NCI-H748 (cell line): Measurements from ENCODE around the gene ADAM20.
"Not testable (repeated sequence)": the region's sequence is repeated elsewhere in the genome, so short reads cannot be mapped to it uniquely, and the experiment has no call there.

Experiments
- DNase-seq: peaks from one replicate; lab custom pipeline; 2025; ENCODE audit not compliant: unreplicated experiment; lab: John Stamatoyannopoulos, UW

The ADAM20 gene

DNA sequence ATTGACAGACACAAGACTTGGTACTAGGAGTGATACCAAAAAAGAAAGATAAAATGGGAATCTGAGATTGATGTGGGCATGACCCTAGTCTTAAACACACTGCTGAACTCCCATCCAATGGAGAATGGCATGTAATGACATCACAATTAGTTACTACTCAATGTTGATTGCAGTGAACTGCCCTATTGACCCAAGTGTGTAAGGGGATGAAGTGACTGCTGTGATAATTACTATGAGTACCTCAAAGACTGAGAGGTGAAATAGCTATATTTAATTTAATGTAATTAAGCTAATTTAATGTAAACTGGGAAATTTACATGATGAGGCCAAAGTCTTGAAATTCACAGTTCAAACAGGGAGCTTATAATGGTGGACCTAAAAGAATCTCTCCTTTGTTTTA, at the start of gene ADAM20:
TSS of gene ADAM20 (minus strand) at position 101 of the 400 bp plus-strand sequence. CDS start 10,247 bp downstream, outside the sequence.
- DNase-seq, result peak; percentile 6

DNA sequence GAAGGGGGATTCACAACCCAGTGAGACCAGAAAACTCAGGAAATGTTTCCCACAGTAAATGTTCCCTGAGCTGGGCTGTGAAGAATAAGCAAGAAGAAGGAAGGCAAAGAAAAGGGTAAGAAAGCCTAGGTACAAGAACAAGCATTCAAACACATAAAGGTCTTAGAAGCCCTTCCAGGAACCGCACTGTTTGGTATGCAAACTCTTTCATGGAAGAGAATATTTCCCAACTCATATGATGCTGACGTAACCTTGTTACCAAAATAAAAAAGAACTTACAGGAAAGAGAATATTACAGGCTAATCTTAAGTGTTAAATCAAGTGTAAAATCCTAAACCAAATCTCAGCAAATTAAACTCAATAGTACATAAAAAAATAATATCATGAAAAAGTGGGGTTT, 42.1 kb upstream of the ADAM20 start:
- no peak for DNase-seq

DNA sequence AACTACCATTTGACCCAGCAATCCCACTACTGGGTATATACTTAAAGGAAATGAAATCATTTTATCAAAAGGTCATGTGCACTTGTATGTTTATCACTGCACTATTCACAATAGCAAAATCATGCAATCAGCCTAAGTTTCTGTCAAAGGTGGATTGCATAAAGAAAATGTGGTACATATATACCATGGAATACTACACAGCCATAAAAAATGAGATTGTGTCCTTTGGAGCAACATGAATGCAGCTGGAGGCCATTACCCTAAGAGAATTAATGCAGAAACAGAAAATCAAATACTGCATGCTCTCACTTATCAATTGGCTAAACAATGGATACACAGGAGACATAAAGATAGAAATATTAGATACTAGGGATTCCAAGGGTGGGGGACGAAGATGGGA, 38.2 kb upstream of the ADAM20 start:
- no peak for DNase-seq

DNA sequence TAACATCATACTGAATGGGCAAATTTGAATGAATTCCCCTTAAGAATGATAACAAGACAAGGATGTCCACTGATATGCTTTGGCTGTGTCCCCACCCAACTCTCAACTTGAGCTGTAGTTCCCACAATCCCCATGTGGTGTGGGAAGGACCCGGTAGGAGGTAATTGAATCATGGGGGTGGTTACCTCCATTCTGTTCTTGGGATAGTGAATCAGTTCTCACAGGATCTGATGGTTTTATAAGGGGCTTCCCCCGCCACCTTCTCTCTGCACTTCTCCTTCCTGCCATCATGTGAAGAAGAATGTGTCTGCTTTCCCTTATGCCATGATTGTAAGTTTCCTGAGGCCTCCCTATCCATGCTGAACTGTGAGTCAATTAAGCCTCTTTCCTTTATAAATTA, 36.3 kb upstream of the ADAM20 start:
- no peak for DNase-seq

DNA sequence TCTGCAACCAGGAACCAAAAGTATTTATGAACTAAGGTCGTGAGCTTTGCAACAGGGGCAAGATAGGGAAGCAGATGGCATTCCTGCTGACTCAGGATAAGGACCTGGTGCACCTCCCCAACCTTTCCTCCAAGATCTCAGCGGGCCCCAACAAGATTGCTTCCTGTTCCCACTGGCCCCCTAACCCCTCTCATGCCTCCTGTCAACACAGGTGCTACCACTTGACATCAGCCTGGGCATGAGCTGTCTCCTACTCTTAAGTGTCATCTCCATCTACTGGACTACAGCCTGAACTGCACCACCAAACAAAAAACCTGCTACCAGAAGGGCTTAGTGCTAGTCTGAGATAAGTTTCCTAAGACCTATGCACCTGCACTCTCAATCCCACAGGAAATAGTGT, 33.0 kb upstream of the ADAM20 start:
- peak; percentile 57 for DNase-seq

DNA sequence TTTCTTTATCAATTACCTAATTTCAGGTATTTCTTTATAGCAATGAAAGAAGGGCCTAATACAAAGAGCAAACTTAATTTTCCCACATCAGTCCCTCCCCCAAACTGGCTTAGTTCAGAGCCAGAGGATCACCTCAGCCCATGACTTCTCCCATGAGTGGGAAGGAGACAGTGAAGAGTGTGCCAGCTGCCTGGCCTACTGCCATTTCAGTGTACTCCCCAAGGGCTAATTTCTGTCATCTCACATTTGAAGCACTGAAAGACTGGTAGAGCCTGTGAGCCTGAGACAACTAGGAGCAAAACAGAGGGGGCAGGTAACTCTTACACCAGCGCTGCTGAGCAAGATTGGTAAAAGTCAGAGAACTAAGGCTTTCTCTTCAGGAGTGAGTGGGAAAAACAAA, 29.1 kb upstream of the ADAM20 start:
- DNase-seq, result no peak

DNA sequence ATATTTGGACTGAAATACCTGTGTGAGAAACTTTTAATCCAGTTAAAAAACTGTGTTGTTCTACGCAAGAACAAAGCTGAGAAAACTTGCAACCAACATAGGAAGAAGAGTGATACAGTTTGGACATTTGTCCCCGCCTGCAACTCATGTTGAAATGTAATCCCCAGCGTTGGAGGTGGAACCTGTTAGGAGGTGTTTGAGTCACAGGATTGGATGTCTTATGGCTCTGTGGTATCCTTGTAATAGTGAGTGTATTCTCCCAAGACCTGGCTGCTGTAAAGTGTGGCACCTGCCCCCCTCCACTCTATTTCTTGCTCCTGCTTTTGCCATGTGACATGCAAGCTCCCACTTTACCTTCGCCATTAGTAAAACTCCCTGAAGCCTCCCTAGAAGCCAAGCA, 28.6 kb upstream of the ADAM20 start:
- DNase-seq, result no peak

DNA sequence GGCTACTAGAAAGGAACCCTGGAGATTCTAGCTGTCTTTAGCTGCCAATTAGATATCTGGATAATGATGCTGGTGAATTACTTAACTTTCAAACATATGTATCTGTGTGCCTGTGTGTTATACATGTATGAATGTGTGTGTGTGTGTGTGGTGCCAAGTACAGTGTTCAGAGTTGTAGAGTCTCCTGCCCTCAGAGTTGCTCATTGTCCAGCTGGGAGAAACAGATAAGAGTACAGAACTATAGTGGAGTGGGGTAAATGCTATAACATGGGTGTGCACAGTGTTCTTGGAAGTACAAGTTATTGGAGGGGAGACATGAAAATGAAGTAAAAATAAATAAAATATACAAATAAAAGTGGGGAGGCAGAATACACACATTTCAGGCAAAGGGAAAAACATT, 23.6 kb upstream of the ADAM20 start:
- DNase-seq, result no peak

DNA sequence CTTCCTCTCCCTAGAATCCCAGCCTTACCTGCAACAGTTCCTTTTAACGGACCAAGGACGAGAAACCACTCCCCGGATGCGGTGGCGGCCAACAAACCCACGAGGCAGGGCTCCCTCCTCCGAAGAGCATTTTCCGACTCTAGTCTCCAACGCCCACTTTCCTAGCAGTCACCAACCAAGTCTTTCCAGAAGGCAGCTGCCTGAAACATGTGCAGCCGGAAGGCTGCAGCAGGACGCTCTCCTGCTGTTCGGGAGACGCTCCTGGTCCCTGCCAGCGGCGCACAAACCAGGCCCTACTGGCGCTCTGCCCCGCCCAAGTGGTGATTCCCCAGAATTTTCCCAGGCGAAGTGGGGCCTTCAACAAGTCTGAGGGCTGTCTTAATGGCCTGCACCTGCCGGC, 21.1 kb upstream of the ADAM20 start:
- DNase-seq, result no peak

DNA sequence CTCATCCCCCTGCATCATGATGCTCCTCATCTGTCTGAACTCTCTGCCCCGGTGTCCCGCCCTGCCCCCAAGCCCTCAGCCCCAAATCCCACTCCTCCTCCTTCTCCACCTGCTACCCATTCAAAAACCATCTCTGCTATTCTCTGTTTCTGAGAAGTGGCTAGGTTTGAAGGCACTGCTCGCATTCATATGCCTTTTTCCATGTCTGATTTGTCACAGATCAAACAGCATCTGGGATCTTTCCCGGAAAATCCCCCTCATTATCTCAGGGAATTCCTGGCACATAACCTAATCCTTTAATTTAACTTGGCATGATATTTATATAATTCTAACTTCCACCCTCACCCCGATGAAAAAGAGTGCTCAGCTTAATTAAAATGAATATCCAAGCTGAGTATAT, 3.3 kb upstream of the ADAM20 start:
- DNase-seq, result no peak

DNA sequence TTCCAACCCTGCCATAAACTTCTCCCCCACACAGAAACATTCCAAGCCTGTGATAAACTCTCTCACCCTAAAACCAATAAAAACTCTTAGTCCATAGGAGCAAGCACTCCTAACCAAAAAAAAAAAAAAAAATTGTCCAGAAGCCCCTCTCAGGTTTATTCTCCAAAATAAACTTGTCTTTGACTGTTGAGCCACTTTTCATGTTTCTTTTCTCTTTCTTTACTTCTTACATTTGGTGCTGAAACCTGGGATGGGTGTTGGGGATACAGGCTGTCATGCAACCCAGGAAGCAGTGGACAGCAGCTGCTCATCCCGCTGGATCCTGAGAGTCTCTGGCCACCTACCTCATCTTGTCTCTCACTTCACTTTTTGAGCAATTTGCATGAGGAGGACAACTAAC, 2.0 kb upstream of the ADAM20 start:
- no peak for DNase-seq

DNA sequence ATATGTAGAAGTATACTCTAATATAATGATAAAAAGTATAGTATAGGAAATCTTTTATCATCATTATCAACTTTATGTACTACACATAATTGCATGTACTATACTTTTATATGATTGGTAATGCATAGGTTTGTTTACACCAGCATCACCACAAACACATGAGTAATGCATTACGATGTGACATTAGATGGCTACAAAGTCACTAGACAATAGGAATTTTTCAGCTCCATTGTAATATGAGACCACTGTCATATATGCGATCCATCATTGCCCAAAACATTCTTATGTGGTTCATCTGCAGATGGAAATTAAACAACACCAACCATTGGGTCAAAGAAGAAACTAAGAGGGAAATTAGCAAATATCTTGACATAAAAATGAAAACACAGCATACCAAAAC, 4.4 kb downstream of the ADAM20 start:
- no peak for DNase-seq

DNA sequence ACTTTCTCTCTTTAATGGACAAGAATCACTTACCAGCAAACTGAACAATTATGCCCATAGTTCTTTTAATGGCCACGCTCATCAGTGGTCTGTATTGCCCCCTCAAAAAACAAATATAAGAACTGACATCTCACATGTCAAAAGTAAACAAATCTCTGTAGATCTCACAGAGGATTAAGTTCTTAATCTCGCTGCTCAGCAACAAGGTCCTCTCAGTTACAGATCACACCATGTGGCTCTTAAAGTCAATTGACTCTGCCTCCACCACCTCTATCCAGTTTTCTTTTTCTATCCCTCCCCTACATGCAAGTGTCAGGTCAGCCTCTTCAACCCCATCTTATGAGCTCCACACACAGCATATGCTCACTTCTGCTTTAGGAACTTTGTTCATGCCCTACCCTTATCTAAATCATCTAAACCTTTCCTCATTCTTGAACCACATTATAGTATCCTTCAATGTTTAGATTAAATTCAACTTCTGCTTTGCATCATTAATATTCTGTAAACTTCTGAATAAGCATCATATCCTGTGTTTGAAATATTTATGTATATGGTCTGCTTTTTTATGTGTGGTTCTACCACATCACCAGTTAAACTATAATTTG, 7.2 kb downstream of the ADAM20 start:
- DNase-seq, result peak; percentile 39

DNA sequence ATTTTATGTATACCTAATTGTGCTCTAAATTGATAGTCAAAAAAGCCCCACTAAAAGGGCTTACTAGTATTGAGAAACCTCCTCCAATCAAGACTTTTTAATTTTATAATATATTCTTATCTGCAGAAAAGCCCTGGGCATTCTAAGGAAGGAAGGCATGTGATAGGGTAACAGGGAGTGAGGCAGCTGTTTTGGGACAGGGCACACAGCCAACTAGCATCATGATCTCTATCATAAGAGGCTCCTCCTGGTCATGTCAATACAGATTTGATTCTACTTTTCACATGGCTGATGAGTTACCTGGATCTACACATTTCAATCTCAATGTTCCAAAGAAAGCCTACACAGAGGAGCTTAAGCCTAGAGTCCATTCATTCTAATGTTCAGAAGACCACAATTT, 9.1 kb downstream of the ADAM20 start:
- DNase-seq, result no peak

DNA sequence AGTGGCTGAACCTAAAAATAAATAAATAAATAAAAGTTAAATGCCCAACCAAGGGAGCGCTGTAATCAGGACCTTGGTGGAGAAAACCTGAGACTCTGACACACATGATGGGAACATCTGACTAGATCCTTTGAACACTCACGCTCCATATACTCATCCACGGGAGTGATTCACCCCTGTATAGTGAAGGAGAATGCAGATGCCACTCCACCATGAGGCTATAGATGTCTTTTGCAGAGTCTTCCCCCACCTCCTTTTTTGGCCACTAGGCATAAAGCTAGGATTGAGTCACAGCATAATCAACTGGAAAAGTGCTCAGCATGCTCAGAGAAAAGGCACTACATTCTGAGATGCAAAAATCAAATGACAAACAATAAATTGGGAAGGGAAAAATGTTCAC, 19.0 kb downstream of the ADAM20 start:
- no peak for DNase-seq

DNA sequence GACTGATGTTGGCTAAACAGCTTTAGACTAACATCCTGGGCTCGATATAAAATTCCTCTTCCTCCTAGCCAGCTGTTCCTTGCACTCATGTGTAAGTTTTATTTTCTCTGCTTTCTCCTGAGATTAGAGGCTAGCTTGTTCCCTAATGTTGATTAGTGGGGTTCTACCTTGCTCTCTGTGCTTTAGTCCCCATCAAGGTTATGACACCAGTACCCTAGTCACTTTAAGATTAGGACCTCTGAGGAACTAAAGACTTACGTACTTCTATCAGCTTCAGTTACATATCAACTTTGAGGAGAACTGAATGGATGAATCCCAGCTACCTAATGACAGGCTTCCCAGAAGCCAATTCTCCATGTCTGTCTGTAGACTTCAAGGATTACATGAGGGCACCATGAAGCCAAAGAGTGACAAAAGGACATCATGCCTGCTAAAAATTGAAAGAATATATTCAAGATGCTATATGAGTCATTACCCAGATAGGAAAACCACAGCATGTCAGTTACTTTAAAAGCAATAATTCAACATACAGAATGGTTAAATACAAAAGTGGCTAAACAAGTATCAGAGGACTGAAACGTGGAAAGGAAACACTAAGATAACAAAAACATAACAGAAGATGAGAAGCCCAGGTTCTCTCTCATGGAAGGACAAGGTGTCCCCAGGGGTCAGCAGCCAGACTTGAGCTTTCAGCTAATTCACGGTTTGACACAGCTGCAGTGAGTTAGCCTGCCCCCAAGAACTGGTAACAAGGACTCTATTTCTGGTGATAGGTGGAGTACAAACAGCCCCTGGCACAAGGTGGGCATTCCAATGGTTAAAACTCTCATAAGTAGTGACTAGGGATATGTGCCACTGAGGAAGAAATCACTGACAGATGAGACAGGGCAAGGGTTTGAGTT, 20.4 kb downstream of the ADAM20 start:
- no peak for DNase-seq

DNA sequence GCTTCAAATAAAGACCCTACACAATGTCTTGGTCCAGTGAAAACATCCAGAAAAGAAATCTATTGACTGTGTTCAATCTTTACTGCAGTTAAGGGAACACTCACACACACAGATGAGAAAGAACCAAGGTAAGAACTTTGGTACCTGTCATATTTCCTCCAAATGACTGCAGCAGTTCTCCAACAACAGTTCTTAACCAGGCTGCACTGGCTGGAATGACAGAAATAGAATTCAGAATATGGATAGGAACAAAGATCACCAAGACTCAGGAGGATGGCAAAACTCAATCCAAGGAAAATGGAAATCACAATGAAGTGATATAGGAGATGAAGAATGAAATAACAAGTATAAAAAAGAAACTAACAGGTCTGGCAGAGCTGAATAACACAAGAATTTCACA, 36.6 kb downstream of the ADAM20 start:
- DNase-seq, result no peak

DNA sequence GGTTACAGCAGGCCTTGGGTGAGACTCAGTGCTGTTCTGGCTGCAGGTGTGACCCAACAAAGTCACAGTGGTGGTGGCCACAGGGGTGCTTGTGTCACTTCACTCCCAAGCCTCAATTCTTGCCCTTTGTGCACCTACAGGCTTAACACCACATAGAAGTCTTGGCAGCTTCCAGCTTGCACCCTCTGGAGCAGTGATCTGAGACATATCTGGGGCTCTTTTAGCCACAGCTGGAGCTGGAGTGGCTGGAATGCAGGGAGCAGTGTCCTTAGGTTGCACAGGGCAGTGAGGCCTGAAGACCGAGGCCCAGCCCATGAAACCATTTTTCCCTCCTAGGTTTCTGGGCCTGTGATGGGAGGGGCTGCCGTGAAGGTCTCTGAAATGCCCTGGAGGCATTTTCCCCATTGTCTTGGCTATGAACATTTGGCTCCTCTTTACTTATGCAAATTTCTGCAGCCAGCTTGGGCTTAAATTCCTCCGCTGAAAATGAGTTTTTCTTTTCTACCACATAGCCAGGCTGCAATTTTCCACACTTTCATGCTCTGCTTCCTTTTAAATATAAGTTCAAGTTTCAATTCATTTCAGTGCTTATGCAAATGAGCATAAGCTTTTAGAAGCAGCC, 45.1 kb downstream of the ADAM20 start:
- no peak for DNase-seq

DNA sequence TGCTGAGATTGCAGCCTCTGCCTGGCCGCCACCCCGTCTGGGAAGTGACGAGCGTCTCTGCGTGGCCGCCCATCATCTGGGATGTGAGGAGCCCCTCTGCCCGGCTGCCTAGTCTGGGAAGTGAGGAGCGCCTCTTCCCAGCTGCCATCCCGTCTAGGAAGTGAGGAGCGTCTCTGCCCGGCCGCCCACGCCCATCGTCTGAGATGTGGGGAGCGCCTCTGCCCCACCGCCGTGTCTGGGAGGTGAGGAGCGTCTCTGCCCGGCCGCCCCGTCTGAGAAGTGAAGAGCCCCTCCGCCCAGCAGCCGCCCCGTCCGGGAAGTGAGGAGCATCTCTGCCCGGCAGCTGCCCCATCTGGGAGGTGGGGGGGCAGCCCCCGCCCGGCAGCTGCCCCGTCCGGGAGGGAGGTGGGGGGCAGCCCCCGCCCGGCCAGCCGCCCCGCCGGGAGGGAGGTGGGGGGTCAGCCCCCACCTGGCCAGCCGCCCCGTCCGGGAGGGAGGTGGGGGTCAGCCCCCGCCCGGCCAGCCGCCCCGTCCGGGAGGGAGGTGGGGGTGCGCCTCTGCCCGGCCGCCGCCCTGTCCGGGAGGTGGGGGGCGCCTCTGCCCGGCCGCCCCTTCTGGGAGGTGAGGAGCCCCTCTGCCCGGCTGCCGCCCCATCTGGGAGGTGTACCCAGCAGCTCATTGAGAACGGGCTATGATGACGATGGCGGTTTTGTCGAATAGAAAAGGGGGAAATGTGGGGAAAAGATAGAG, 57.3 kb downstream of the ADAM20 start:
- not testable (repeated sequence) for DNase-seq

DNA sequence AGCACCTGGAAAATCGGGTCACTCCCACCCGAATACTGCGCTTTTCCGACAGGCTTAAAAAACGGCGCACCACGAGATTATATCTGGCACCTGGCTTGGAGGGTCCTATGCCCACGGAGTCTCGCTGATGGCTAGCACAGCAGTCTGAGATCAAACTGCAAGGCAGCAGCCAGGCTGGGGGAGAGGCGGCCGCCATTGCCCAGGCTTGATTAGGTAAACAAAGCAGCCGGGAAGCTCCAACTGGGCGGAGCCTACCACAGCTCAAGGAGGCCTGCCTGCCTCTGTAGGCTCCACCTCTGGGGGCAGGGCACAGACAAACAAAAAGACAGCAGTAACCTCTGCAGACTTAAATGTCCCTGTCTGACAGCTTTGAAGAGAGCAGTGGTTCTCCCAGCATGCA, 59.3 kb downstream of the ADAM20 start:
- DNase-seq, result peak; percentile 25

DNA sequence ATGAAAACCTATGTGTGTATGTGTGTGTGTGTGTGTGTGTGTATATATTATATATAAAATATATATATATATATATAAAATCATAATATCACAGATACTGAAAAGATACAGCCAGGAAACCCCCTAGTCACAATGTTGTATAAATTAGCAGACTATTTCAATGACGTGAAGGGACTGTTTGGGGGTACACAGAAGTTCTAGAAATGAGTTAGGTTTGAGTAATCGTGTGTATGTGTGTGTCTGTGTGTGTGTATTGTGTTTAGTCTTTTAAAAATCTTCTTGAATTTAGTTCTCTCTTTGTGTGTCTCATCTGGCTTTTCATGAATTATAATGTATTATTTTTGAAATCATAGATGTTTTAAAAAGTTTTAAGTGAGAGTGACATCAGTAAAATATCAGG, 61.0 kb downstream of the ADAM20 start:
- no peak for DNase-seq
